Upper lobe of right lung (tissue), 1 donor: Measurements from ENCODE around the gene FGD6. TPM values are rescaled to one million over a fixed set of nuclear protein-coding genes. Genes with fewer than 3 reads are reported as not detected.
A peak's percentile ranks its signal among the peaks of the same experiment; 100 is the strongest.

Experiments
- ATAC-seq: fragments of 200-7000 bp; cut with Tn5 transposase; one replicate; pipeline ENCODE4 v1.9.1; 2020; ENCODE audit warnings: mild to moderate bottlenecking, moderate library complexity
- DNase-seq: peaks from one replicate; pipeline ENCODE4 v3.0.0-alpha.2; 2020
- H3K27ac ChIP-seq: fragments of 200-600 bp; one replicate; pipeline ENCODE4 v1.8.0; 2022
- H3K27me3 ChIP-seq: fragments of 200-600 bp; one replicate; pipeline ENCODE4 v1.8.0; 2022; ENCODE audit warnings: mild to moderate bottlenecking
- H3K36me3 ChIP-seq: fragments of 200-600 bp; one replicate; pipeline ENCODE4 v1.8.0; 2022
- H3K4me1 ChIP-seq: fragments of 200-600 bp; one replicate; pipeline ENCODE4 v1.8.0; 2022
- H3K4me3 ChIP-seq: fragments of 200-600 bp; one replicate; pipeline ENCODE4 v1.8.0; 2022; ENCODE audit warnings: mild to moderate bottlenecking
- H3K9me3 ChIP-seq: fragments of 200-600 bp; one replicate; pipeline ENCODE4 v1.8.0; 2022
- CTCF ChIP-seq: fragments of 200-600 bp; IDR thresholded peaks from one replicate; pipeline ENCODE4 v1.8.0; 2022; ENCODE audit warnings: antibody characterized with exemption
- intact Hi-C: fragments of 100-400 bp; cut with DNase I; formaldehyde crosslinking; loops from one replicate; pipeline ENCODE4 v1.11.0; 2022
- total RNA-seq: library from RNA; stranded (reverse); fragmentation: NEBNext Ultra II Directional; extraction: Animal tissue kit (Norgen Biotek cat#: 25700); gene quantifications from one replicate; pipeline ENCODE4 v1.2.1, GENCODE V29; 2021
- donor health status: DM: no; HTN: yes; CAD: no; lungs with severe emphysema.

FGD6 gene
- total RNA-seq, 1 donor from 2014 or later, result 28.8 TPM

GRCh38 chr12:95207407-95207806 lies 9.9 kb downstream of the FGD6 start:
- no peak overlapping the region for H3K4me3 ChIP-seq
- TF ChIP-seq CTCF, result no peak
- no peaks in the 10 kb centered on the region for H3K9me3 ChIP-seq
- no peak overlapping the region for H3K27ac ChIP-seq
- no peaks in the 10 kb centered on the region for H3K27me3 ChIP-seq
- DNase-seq, result no peak
- no peaks in the 10 kb centered on the region for H3K36me3 ChIP-seq
- no peak for ATAC-seq
- intact Hi-C loops, result no loop called here
- H3K4me1 ChIP-seq, result peaks cover 41% of the 10 kb centered on the region

DNA sequence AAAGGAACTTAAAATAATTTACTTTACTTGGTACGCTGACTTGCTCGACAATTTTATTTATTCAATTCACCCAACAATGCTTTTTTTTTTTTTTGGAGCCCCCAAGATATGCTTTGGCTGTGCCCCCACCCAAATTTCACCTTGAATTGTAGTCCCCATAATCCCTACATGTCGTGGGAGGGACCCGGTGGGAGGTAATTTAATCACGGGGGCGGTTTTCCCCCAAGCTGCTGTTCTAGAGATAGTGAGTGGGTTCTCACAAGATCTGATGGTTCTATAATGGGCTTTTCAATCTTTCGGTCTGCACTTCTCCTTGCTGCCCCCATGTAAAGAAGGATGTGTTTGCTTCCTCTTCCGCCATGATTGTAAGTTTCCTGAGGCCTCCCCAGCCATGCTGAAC lies 10.4 kb downstream of the FGD6 start:
- Histone ChIP-seq H3K27me3 (no peaks in the 10 kb centered on the region), H3K4me3 (no peak overlapping the region), H3K9me3 (no peaks in the 10 kb centered on the region), H3K27ac (no peak overlapping the region), H3K4me1 (peaks cover 46% of the 10 kb centered on the region), H3K36me3 (no peaks in the 10 kb centered on the region)
- DNase-seq (no peak), ATAC-seq (no peak)
- TF ChIP-seq CTCF, result no peak
- intact Hi-C loops, result no loop called here

- H3K4me1 ChIP-seq, result peaks cover 56% of the 10 kb centered on the region
- peak; percentile 70 for ATAC-seq
- no peak overlapping the region for H3K4me3 ChIP-seq
- no peak for TF ChIP-seq CTCF
- H3K27me3 ChIP-seq, result no peaks in the 10 kb centered on the region
- no peak for DNase-seq
- H3K36me3 ChIP-seq, result no peaks in the 10 kb centered on the region
- H3K27ac ChIP-seq, result peak overlapping the region; percentile 71
- intact Hi-C loops, result no loop called here
- no peaks in the 10 kb centered on the region for H3K9me3 ChIP-seq
These were observed 11.6 kb downstream of the FGD6 start for GRCh38 chr12:95205685-95206084.

GRCh38 chr12:95205016-95205624 lies 12.1 kb downstream of the FGD6 start:
- H3K4me3 ChIP-seq, result no peak overlapping the region
- H3K4me1 ChIP-seq, result peaks cover 59% of the 10 kb centered on the region
- H3K9me3 ChIP-seq, result no peaks in the 10 kb centered on the region
- intact Hi-C loops, result no loop called here
- no peak for ATAC-seq
- DNase-seq, result no peak
- peak overlapping the region; percentile 71 for H3K27ac ChIP-seq
- no peaks in the 10 kb centered on the region for H3K36me3 ChIP-seq
- no peak for TF ChIP-seq CTCF
- no peaks in the 10 kb centered on the region for H3K27me3 ChIP-seq

DNA sequence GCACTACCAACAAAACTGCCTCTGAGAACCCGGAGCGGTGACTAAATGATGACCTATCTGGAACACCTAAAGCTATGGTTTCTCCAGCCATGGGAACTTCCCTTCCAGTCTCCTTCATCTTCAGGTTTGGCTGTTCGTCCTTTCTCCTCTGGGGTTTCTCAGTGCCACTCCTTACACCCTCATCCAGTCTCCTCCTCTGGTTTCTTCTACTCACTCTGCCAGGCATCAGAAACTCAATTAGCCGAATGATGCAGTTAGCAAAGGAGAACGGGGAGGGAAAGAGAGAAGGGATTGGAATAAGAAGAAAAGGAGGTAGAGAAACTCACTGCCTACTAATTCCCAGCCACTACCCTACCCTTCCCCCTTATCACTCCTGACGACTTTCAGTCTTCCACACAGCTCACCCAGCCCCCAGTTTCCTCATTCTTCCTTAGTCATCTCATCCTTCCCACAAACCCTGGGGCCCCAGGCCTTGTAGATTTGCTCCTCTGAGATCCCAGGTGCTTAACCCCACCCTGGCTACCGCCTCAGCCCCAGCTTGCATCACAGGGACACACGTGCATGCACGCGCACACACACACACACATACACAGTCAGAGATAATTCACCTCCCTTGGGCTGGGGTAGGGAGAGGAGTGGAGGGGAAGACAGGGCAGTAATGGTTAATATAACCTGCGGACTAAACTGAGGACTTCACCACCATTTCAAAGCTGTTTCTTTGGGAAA lies 13.0 kb downstream of the FGD6 start:
- H3K4me3 ChIP-seq, result no peak overlapping the region
- no peaks in the 10 kb centered on the region for H3K36me3 ChIP-seq
- peaks cover 62% of the 10 kb centered on the region for H3K4me1 ChIP-seq
- H3K27me3 ChIP-seq, result no peaks in the 10 kb centered on the region
- intact Hi-C loops, result no loop called here
- ATAC-seq (peak; percentile 84), DNase-seq (no peak)
- H3K9me3 ChIP-seq, result no peaks in the 10 kb centered on the region
- no peak for TF ChIP-seq CTCF
- peak overlapping the region; percentile 71 for H3K27ac ChIP-seq
